ENCODE measurements around the gene CTSH. TPM values are rescaled to one million over a fixed set of nuclear protein-coding genes. Genes with fewer than 3 reads are reported as not detected.

Gene CTSH
- total and polyA plus RNA-seq, 2 of the 13 experiments (the other 11 are each of a cell fraction or from before 2014, with no cell fraction given): 265 to 653 TPM

DNA sequence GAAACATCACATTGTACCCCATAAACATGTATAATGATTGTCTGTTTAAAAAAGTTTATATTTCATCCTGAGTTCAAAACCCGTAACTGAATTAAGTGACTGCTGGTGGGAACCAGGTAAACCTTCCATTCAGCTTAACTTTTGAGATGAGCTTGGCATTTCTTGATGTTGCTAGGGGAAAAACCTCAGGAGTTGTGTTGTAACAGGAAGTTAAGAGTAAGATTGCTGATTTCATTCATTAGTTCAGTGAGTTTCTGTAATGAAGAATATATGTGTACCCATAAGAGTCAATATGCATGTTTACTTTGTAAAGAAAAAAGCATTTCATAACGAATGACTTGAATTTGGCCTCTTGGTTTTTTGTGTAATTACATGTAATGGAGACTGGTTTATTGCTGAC lies 32.5 kb downstream of the CTSH start (continued):
- TF ChIP-seq, protein P1, sequence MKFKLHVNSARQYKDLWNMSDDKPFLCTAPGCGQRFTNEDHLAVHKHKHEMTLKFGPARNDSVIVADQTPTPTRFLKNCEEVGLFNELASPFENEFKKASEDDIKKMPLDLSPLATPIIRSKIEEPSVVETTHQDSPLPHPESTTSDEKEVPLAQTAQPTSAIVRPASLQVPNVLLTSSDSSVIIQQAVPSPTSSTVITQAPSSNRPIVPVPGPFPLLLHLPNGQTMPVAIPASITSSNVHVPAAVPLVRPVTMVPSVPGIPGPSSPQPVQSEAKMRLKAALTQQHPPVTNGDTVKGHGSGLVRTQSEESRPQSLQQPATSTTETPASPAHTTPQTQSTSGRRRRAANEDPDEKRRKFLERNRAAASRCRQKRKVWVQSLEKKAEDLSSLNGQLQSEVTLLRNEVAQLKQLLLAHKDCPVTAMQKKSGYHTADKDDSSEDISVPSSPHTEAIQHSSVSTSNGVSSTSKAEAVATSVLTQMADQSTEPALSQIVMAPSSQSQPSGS (CRISPR knock-in tag; IDR thresholded peaks at IDR 0.05): no peak

DNA sequence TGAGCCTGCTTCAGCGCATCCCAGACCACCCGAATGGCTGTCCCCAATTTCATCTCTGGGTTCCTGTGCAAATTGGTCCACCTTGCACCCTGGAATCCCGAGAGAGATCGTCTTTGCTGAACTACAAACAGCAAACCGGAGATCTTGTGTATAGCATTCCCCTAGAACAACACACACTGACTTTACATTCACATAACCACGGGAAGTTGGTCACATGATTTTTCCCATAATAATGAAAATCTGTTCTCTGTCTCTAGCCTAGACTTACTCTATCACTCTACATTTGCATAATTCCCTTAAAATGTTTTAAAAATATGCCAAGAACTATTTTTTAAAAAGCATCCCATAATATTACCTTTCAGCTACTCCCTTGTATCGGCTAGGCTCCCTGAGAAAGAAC lies 34.6 kb downstream of the CTSH start:
- H3K27me3 ChIP-seq (ENCODE audit: control insufficient read depth in 1 of 2, insufficient read depth in 2 of 2, low read length in 2 of 2): no peaks in the 10 kb centered on the region
- POLR2A ChIA-PET: interaction anchor here (1.8 kb wide), 1 partner anchor 84 kb away, joined by 6 read pairs; no protein-coding TSS in a partner anchor
- in situ Hi-C loops (cut with HindIII; ENCODE audit: extremely low pct_ligation_motif_present, low pct_unique_long_range_greater_than_20kb): no loop called here
- H3K9ac ChIP-seq (ENCODE audit: insufficient read depth, low read depth, low read length): no peak overlapping the region
- FAIRE-seq (no peak), DNase-seq (ENCODE audit: low spot score) (no peak), ATAC-seq (no peak)
- H2AFZ ChIP-seq (ENCODE audit: low read length): no peak overlapping the region
- CTCF ChIA-PET (ENCODE audit: low intra/inter-chr PET ratio, low total read pairs): interaction anchor here (1.2 to 1.8 kb wide), 4 partner anchors 69 to 275 kb away, joined by 8 to 15 read pairs (median 8); no protein-coding TSS in a partner anchor
- no peak overlapping the region for H3K4me3 ChIP-seq (replicated peaks in 1 of 3; ENCODE audit: insufficient read depth in 1 of 3, low read depth in 2 of 3, low read length in 3 of 3)
- peaks cover 10 to 54% of the 10 kb centered on the region in 2 experiments for H3K36me3 ChIP-seq (replicated peaks in 1 of 2; ENCODE audit: control insufficient read depth in 1 of 2, insufficient read depth in 2 of 2, low read length in 2 of 2)
- H3K27ac ChIP-seq (ENCODE audit: extremely low read length, insufficient read depth, low read length): no peak overlapping the region
- no TSS peak for BruUV-seq (replicated peaks)
- H4K20me1 ChIP-seq (ENCODE audit: insufficient read depth, low read length): no peaks in the 10 kb centered on the region; the same call in 1 of the 2 replicates
- no peaks in the 10 kb centered on the region for H3K9me3 ChIP-seq (ENCODE audit: low read length)
- H3K79me2 ChIP-seq (ENCODE audit: insufficient read depth, low read length): no peaks in the 10 kb centered on the region
- 98% methylated on average over 7 of the region's 7 CpGs for WGBS (ENCODE audit: low lambda C conversion rate)
- H3K4me2 ChIP-seq (ENCODE audit: low read depth, low read length): no peak overlapping the region
- intact Hi-C loops (cut with micrococcal nuclease; ENCODE audit: unreplicated experiment): loop anchor here (1.0 kb wide), 1 partner anchor 69 kb away; no protein-coding TSS in a partner anchor
- no peak for TF ChIP-seq MAFK (conservative IDR thresholded peaks at IDR 0.05 in 1 of 2, IDR thresholded peaks at IDR 0.05 in 1 of 2; ENCODE audit: low read length in 2 of 2)
- peaks cover 53% of the 10 kb centered on the region for H3K4me1 ChIP-seq (ENCODE audit: insufficient read depth, low read length)

DNA sequence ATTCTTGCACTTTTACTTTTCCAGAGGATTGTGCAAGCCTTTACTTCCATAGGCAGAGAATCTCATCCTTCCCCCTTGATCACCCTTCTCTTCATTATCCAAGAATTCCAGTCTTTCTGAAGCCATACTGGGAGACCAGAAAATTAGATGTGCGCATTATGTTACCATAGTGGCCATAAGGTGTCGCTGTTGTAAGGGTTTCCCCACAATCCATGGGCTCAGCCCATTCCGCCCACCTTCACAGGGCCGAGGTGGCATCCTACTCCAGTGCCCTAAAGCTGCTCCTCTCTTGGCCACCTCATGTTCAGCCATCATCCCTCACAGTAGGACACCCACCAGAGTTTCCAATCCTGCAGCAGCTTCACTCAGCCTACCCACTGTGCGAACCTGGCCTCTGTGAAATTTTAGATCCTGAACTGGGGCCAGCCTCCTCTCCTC lies 35.0 kb downstream of the CTSH start:
- peaks cover 10 to 55% of the 10 kb centered on the region in 2 experiments for H3K36me3 ChIP-seq (replicated peaks in 1 of 2; ENCODE audit: control insufficient read depth in 1 of 2, insufficient read depth in 2 of 2, low read length in 2 of 2)
- FAIRE-seq (peak; percentile 76), DNase-seq (ENCODE audit: low spot score) (peak; percentile 42), ATAC-seq (peak; percentile 73)
- in situ Hi-C loops (cut with HindIII; ENCODE audit: extremely low pct_ligation_motif_present, low pct_unique_long_range_greater_than_20kb) (loop anchor here (5.0 kb wide), 1 partner anchor 272 kb away; no protein-coding TSS in a partner anchor), intact Hi-C loops (cut with micrococcal nuclease; ENCODE audit: unreplicated experiment) (loop anchor here (1.0 to 10.0 kb wide), 4 partner anchors 69 to 405 kb away; partner anchors contain the start of gene TMED3)
- no peak overlapping the region for H3K4me2 ChIP-seq (ENCODE audit: low read depth, low read length)
- no peaks in the 10 kb centered on the region for H3K9me3 ChIP-seq (ENCODE audit: low read length)
- BruUV-seq (replicated peaks): no TSS peak
- WGBS (ENCODE audit: low lambda C conversion rate): 66% methylated on average over 5 of the region's 5 CpGs
- H3K4me1 ChIP-seq (ENCODE audit: insufficient read depth, low read length): peaks cover 52% of the 10 kb centered on the region
- no peak overlapping the region for H3K9ac ChIP-seq (ENCODE audit: insufficient read depth, low read depth, low read length)
- no peak overlapping the region for H3K4me3 ChIP-seq (replicated peaks in 1 of 3; ENCODE audit: insufficient read depth in 1 of 3, low read depth in 2 of 3, low read length in 3 of 3)
- ChIA-PET POLR2A (interaction anchor here (0.8 to 1.8 kb wide), 3 partner anchors 70 to 89 kb away, joined by 3 to 6 read pairs (median 4); no protein-coding TSS in a partner anchor), CTCF (ENCODE audit: low intra/inter-chr PET ratio, low total read pairs) (interaction anchor here (0.7 to 1.8 kb wide), 5 partner anchors 70 to 275 kb away, joined by 3 to 15 read pairs (median 8); no protein-coding TSS in a partner anchor)
- no peaks in the 10 kb centered on the region; the same call in 1 of the 2 replicates for H4K20me1 ChIP-seq (ENCODE audit: insufficient read depth, low read length)
- H2AFZ ChIP-seq (ENCODE audit: low read length): no peak overlapping the region
- H3K27ac ChIP-seq (ENCODE audit: extremely low read length, insufficient read depth, low read length): peak overlapping the region; percentile 31
- no peaks in the 10 kb centered on the region for H3K79me2 ChIP-seq (ENCODE audit: insufficient read depth, low read length)
- H3K27me3 ChIP-seq (ENCODE audit: control insufficient read depth in 1 of 2, insufficient read depth in 2 of 2, low read length in 2 of 2): no peaks in the 10 kb centered on the region
- TF ChIP-seq ELF4 (CRISPR knock-in tag; IDR thresholded peaks at IDR 0.05; ENCODE audit: borderline replicate concordance) (no peak), ZNF883 (CRISPR knock-in tag; IDR thresholded peaks at IDR 0.05; ENCODE audit: not compliant biosample characterization) (no peak), ELF1 (CRISPR knock-in tag; IDR thresholded peaks at IDR 0.05) (no peak), ZNF33A (CRISPR knock-in tag; IDR thresholded peaks at IDR 0.05; ENCODE audit: borderline replicate concordance) (no peak), ZNF24 (IDR thresholded peaks at IDR 0.05) (no peak)
- TF ChIP-seq, protein P2, sequence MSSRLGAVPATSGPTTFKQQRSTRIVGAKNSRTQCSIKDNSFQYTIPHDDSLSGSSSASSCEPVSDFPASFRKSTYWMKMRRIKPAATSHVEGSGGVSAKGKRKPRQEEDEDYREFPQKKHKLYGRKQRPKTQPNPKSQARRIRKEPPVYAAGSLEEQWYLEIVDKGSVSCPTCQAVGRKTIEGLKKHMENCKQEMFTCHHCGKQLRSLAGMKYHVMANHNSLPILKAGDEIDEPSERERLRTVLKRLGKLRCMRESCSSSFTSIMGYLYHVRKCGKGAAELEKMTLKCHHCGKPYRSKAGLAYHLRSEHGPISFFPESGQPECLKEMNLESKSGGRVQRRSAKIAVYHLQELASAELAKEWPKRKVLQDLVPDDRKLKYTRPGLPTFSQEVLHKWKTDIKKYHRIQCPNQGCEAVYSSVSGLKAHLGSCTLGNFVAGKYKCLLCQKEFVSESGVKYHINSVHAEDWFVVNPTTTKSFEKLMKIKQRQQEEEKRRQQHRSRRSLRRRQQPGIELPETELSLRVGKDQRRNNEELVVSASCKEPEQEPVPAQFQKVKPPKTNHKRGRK (CRISPR knock-in tag; IDR thresholded peaks at IDR 0.05): no peak
- TF ChIP-seq, protein P3, sequence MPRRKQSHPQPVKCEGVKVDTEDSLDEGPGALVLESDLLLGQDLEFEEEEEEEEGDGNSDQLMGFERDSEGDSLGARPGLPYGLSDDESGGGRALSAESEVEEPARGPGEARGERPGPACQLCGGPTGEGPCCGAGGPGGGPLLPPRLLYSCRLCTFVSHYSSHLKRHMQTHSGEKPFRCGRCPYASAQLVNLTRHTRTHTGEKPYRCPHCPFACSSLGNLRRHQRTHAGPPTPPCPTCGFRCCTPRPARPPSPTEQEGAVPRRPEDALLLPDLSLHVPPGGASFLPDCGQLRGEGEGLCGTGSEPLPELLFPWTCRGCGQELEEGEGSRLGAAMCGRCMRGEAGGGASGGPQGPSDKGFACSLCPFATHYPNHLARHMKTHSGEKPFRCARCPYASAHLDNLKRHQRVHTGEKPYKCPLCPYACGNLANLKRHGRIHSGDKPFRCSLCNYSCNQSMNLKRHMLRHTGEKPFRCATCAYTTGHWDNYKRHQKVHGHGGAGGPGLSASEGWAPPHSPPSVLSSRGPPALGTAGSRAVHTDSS (CRISPR knock-in tag; conservative IDR thresholded peaks at IDR 0.05): no peak
